Hepatocyte (in vitro differentiated cells): Measurements from ENCODE around the gene HOXD10. TPM values are rescaled to one million over a fixed set of nuclear protein-coding genes. Genes with fewer than 3 reads are reported as not detected.

Experiments used
- DNase-seq: peaks from one replicate; pipeline ENCODE4 v3.0.0-alpha.2; 2016; ENCODE audit warnings: low spot score
- H2AFZ ChIP-seq: fragments of 200-600 bp; sonication (generic); 2 replicates; pipeline ENCODE4 v1.6.0; 2016; ENCODE audit warnings: antibody characterized with exemption, mild to moderate bottlenecking
- H3K27ac ChIP-seq: fragments of 200-600 bp; sonication (generic); 2 replicates; pipeline ENCODE4 v1.5.1; 2016; ENCODE audit warnings: mild to moderate bottlenecking
- H3K27me3 ChIP-seq: fragments of 200-600 bp; sonication (generic); 2 replicates; pipeline ENCODE4 v1.6.1; 2016
- H3K36me3 ChIP-seq: fragments of 200-600 bp; sonication (generic); replicated peaks from 2 replicates; pipeline ENCODE4 v1.5.1; 2016; ENCODE audit warnings: low read depth; ENCODE audit not compliant: insufficient read depth
- H3K4me1 ChIP-seq: fragments of 200-600 bp; sonication (generic); 2 replicates; pipeline ENCODE4 v1.5.1; 2016; ENCODE audit warnings: mild to moderate bottlenecking, moderate library complexity; ENCODE audit not compliant: insufficient read depth
- H3K4me2 ChIP-seq: fragments of 200-600 bp; sonication (generic); 2 replicates; pipeline ENCODE4 v1.6.0; 2016
- H3K4me3 ChIP-seq: fragments of 200-600 bp; sonication (generic); 2 replicates; pipeline ENCODE4 v1.5.1; 2016; ENCODE audit warnings: mild to moderate bottlenecking
- H3K79me2 ChIP-seq: fragments of 200-600 bp; sonication (generic); 2 replicates; pipeline ENCODE4 v1.6.0; 2017; ENCODE audit warnings: mild to moderate bottlenecking
- H3K9me2 ChIP-seq: fragments of 200-600 bp; sonication (generic); replicated peaks from 2 replicates; pipeline ENCODE4 v1.6.0; 2017; ENCODE audit warnings: mild to moderate bottlenecking; ENCODE audit not compliant: insufficient read depth
- H3K9me3 ChIP-seq: fragments of 200-600 bp; sonication (generic); 2 replicates; pipeline ENCODE4 v1.5.1; 2016; ENCODE audit warnings: low read depth, mild to moderate bottlenecking
- H4K20me1 ChIP-seq: fragments of 200-600 bp; sonication (generic); 2 replicates; pipeline ENCODE4 v1.6.0; 2016; ENCODE audit warnings: mild to moderate bottlenecking; ENCODE audit not compliant: insufficient read depth, poor library complexity, severe bottlenecking
- EZH2 ChIP-seq: fragments of 200-600 bp; sonication (generic); IDR thresholded peaks from 2 replicates; pipeline ENCODE4 v1.6.1; 2016; ENCODE audit warnings: antibody characterized with exemption, mild to moderate bottlenecking, borderline replicate concordance
- EZH2phosphoT487 ChIP-seq: fragments of 200-600 bp; sonication (generic); IDR thresholded peaks from one replicate; pipeline ENCODE4 v1.6.1; 2018; ENCODE audit warnings: antibody characterized with exemption, mild to moderate bottlenecking, low read depth, moderate library complexity; ENCODE audit not compliant: unreplicated experiment, severe bottlenecking
- WGBS: methylation state at CpG from one replicate; pipeline ENCODE4 v1.1.6; 2016; ENCODE audit warnings: low lambda C conversion rate; ENCODE audit errors: missing lambda C conversion rate; 5-methylcytosine and 5-hydroxymethylcytosine counted together
- polyA plus RNA-seq: library from polyadenylated mRNA; unstranded; fragments of >200 nt; fragmentation: Nextera tagmentation; extraction: Ambion mirVana; gene quantifications from 2 replicates; pipeline ENCODE4 v1.2.1, GENCODE V29; 2016
- total RNA-seq: library from RNA; depleted of rRNA; stranded (reverse); fragments of >200 nt; gene quantifications from 2 replicates; pipeline ENCODE4 v1.2.3, GENCODE V29; 2014
- TF ChIP-seq, protein P1 (sequence below): fragments of 200-600 bp; sonication (generic); IDR thresholded peaks from 2 replicates; pipeline ENCODE4 v1.5.1; 2016; ENCODE audit warnings: antibody characterized with exemption, mild to moderate bottlenecking; ENCODE audit not compliant: poor library complexity

Gene HOXD10
- total and polyA plus RNA-seq, 2 experiments from 2014 or later, result 5.1 to 8.5 TPM

DNA sequence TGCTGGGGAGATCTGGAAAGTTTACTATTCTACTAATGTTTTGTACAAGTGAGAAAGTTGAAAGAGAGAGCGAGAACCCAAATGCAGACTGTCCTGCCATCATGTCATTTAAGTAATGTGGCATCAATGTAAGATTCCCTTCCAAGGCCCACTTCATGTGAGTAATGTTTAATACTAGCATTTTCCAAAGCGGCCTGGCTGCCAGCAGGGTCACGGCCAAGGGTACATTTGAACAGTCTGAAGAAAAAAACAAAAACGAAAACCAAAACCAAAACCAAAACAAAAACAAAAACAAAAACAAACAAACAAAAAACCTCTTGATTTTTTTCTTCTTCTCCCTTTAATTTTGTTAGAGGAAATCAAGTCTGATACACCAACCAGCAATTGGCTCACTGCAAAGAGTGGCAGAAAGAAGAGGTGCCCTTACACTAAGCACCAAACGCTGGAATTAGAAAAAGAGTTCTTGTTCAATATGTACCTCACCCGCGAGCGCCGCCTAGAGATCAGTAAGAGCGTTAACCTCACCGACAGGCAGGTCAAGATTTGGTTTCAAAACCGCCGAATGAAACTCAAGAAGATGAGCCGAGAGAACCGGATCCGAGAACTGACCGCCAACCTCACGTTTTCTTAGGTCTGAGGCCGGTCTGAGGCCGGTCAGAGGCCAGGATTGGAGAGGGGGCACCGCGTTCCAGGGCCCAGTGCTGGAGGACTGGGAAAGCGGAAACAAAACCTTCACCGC is 2.2 kb downstream of the HOXD10 start:
- Histone ChIP-seq H3K9me3 (no peaks in the 10 kb centered on the region), H3K36me3 (no peaks in the 10 kb centered on the region), H2AFZ (no peak overlapping the region), H3K4me3 (no peak overlapping the region), H3K4me2 (no peak overlapping the region), H3K79me2 (peaks cover 33% of the 10 kb centered on the region), H3K9me2 (no peaks in the 10 kb centered on the region), H3K27ac (no peak overlapping the region), H3K4me1 (peaks cover 13% of the 10 kb centered on the region), H4K20me1 (peaks cover 66% of the 10 kb centered on the region), H3K27me3 (peaks cover 99% of the 10 kb centered on the region)
- no peak for DNase-seq
- TF ChIP-seq, protein P1, sequence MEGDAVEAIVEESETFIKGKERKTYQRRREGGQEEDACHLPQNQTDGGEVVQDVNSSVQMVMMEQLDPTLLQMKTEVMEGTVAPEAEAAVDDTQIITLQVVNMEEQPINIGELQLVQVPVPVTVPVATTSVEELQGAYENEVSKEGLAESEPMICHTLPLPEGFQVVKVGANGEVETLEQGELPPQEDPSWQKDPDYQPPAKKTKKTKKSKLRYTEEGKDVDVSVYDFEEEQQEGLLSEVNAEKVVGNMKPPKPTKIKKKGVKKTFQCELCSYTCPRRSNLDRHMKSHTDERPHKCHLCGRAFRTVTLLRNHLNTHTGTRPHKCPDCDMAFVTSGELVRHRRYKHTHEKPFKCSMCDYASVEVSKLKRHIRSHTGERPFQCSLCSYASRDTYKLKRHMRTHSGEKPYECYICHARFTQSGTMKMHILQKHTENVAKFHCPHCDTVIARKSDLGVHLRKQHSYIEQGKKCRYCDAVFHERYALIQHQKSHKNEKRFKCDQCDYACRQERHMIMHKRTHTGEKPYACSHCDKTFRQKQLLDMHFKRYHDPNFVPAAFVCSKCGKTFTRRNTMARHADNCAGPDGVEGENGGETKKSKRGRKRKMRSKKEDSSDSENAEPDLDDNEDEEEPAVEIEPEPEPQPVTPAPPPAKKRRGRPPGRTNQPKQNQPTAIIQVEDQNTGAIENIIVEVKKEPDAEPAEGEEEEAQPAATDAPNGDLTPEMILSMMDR, result peak; percentile 37
- TF ChIP-seq EZH2phosphoT487, result no peak
- 39% methylated on average over 24 of the region's 24 CpGs for WGBS

DNA sequence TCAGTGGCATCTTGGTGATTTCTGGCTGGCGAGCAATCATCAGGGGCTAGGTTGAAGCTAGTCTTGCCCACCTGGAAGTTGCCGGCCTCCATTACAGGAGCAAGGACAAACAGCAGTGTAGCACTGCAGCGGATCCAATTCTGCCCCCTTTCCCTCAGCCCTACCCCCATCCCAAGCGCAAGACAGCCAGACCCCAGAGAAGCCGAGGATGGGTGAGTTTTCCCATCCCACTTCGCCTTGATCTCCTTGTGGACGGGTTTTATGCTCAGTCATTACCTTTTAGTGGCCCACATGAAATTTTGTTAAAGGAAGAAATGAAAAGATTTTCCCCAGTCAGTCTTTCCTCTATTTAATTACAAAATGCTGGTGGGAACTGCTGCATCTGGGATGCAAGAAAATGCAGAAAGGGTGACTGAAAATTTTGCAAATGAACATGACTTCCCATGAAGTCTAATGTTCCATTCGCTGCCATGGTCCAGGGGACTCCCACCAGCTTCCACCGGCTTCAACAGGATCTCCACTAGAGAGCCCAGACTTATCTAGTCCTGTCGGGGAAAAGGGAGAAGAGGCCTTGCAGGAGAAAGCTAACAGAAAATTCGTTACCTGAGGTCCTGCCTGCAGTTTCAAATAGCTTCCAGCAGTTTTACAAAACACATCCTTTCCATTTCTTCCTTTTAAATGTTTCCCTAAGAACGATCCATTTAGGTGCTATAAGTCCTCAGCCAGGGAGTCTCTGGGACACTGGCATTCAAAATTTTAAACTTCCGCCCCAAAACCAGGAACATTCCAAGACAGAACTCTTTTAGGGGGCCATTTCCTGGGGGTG is 4.0 kb downstream of the HOXD10 start:
- Histone ChIP-seq H4K20me1 (peaks cover 48% of the 10 kb centered on the region), H3K9me2 (no peaks in the 10 kb centered on the region)
- WGBS, result 55% methylated on average over 13 of the region's 13 CpGs

DNA sequence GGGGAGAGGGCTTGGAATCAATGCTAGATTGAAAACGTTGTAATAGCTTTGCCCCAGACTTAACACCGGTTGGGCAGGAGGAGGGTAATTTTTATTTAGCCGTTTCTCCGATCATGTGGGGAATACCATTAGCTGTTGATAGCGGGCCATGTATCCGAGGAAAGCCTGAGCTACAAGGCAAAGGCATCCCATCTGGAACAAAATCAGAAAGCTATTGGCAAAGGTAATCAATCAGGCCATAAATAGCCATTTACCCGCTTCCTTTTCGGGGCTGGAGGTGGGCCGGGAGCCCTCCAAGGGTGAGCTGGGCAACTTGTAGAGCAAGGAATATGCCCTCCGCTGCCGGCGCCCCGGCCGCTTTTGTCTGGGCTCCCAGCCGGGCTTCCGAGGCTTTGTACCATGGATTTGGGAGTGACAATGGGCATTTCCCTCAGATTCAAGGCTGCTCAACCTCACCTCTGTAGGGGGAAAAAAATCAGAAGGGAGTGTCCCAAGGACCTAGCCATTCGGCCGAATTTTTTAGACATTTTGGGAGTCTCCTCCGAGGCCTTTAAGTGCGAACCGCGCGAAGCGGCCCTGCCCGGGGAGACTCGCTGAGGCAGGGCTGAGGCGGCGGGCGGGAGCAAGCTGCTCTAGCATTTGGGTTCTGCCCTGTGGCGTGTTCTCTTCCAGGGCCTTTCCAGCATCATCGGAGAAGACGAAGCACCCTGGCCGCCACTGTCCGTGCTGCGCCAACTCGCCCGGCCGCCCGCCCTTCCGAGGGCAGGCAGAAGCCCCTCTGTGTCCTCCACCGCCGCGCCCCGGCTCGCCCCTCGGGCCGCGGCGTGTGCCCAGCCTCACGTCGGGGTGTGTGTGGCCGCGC is 4.8 kb downstream of the HOXD10 start:
- H4K20me1 ChIP-seq, result peaks cover 41% of the 10 kb centered on the region

More for the DNA sequence above, 4.0 kb downstream of the HOXD10 start:
- Histone ChIP-seq H3K27me3 (peaks cover 99% of the 10 kb centered on the region), H3K9me3 (no peaks in the 10 kb centered on the region), H3K4me3 (no peak overlapping the region), H3K36me3 (no peaks in the 10 kb centered on the region), H3K4me1 (peaks cover 13% of the 10 kb centered on the region), H3K79me2 (peaks cover 15% of the 10 kb centered on the region), H2AFZ (no peak overlapping the region), H3K27ac (no peak overlapping the region), H3K4me2 (no peak overlapping the region)
- no peak for TF ChIP-seq EZH2
- TF ChIP-seq EZH2phosphoT487, result peak; percentile 15
- TF ChIP-seq, protein P1, result no peak
- no peak for DNase-seq

More for the DNA sequence above, 4.8 kb downstream of the HOXD10 start:
- peak; percentile 21 for TF ChIP-seq EZH2phosphoT487
- TF ChIP-seq EZH2, result peak; percentile 62
- TF ChIP-seq, protein P1, result no peak
- Histone ChIP-seq H3K79me2 (peaks cover 12% of the 10 kb centered on the region), H3K9me2 (no peaks in the 10 kb centered on the region), H3K36me3 (no peaks in the 10 kb centered on the region), H3K9me3 (no peaks in the 10 kb centered on the region), H3K4me2 (peak overlapping the region; percentile 89), H3K4me3 (no peak overlapping the region), H3K4me1 (peaks cover 13% of the 10 kb centered on the region), H2AFZ (no peak overlapping the region), H3K27ac (no peak overlapping the region), H3K27me3 (peaks cover 99% of the 10 kb centered on the region)
- no peak for DNase-seq
- WGBS, result 42% methylated on average over 52 of the region's 53 CpGs
